H1 (cell line): ENCODE results near the gene RRAD. TPM values are rescaled to one million over a fixed set of nuclear protein-coding genes. Genes with fewer than 3 reads are reported as not detected.

Experiments
- CTCF ChIA-PET: fragments of 300-600 bp; sonication (Branson Sonifier 250); formaldehyde crosslinking; loops from one replicate; lab custom pipeline; 2021; ENCODE audit not compliant: partially characterized antibody; lab: Charles Lee
- POLR2A ChIA-PET: fragments of 300-600 bp; sonication (Branson Sonifier 250); formaldehyde crosslinking; loops from one replicate; lab custom pipeline; 2021; ENCODE audit warnings: inconsistent platforms; ENCODE audit not compliant: partially characterized antibody; lab: Charles Lee
- DNase-seq, 2 experiments: peaks; one replicate each; pipeline versions ENCODE4 v3.0.0 to v3.0.0-alpha.2; 2010 to 2022; ENCODE audit warnings: low spot score in 2 of 2, low read depth in 1 of 2, mixed read lengths in 1 of 2
- FAIRE-seq: peaks from 2 replicates; lab custom pipeline; 2011; peaks lifted over from hg19 to GRCh38; lab: Jason Lieb, UNC
- H2AFZ ChIP-seq: 2 replicates; pipeline ENCODE4 v1.8.1; 2012; ENCODE audit warnings: low read length, inconsistent platforms
- H2AK5ac ChIP-seq: 2 replicates; pipeline ENCODE4 v1.6.1; 2013; ENCODE audit warnings: low read depth, low read length
- H2BK120ac ChIP-seq: replicated peaks from 2 replicates; pipeline ENCODE3; 2013; ENCODE audit warnings: low read depth, low read length, inconsistent platforms
- H2BK12ac ChIP-seq: 2 replicates; pipeline ENCODE4 v1.6.1; 2013; ENCODE audit warnings: low read depth, low read length
- H2BK15ac ChIP-seq: 2 replicates; pipeline ENCODE4 v1.6.1; 2013; ENCODE audit warnings: low read length
- H2BK20ac ChIP-seq: 2 replicates; pipeline ENCODE4 v1.6.1; 2013; ENCODE audit warnings: low read length
- H2BK5ac ChIP-seq: 2 replicates; pipeline ENCODE4 v1.6.1; 2013; ENCODE audit warnings: low read depth, low read length
- H3K14ac ChIP-seq: 2 replicates; pipeline ENCODE4 v1.6.1; 2013; ENCODE audit warnings: inconsistent platforms; ENCODE audit not compliant: insufficient read length
- H3K18ac ChIP-seq: 2 replicates; pipeline ENCODE4 v1.6.1; 2013; ENCODE audit warnings: low read length; ENCODE audit errors: extremely low read depth
- H3K23ac ChIP-seq: 2 replicates; pipeline ENCODE4 v1.6.1; 2013; ENCODE audit warnings: inconsistent platforms; ENCODE audit not compliant: insufficient read length
- H3K23me2 ChIP-seq: 2 replicates; pipeline ENCODE4 v1.6.1; 2013; ENCODE audit warnings: low read depth, low read length
- H3K27ac ChIP-seq: 2 replicates; pipeline ENCODE4 v1.6.1; 2011; ENCODE audit warnings: low read depth, low read length, inconsistent platforms
- H3K27me3 ChIP-seq, 4 experiments: replicated peaks in 1 of 4; 1 replicate in 1 of 4; 2 replicates in 3 of 4; pipeline versions ENCODE4 v1.6.1 to v1.8.1; 2011 to 2013; ENCODE audit warnings: low read length in 3 of 4, mild to moderate bottlenecking in 3 of 4, inconsistent platforms in 2 of 4, mixed read lengths in 2 of 4, moderate library complexity in 1 of 4; ENCODE audit not compliant: control insufficient read depth in 3 of 4, insufficient read depth in 3 of 4; ENCODE audit errors: extremely low read depth in 1 of 4
- H3K36me3 ChIP-seq, 4 experiments: 2 replicates each; pipeline versions ENCODE4 v1.6.1 to v1.8.1; 2011 to 2013; ENCODE audit warnings: mild to moderate bottlenecking in 4 of 4, low read length in 3 of 4, moderate library complexity in 2 of 4, control low read depth in 1 of 4, inconsistent platforms in 1 of 4; ENCODE audit not compliant: insufficient read depth in 4 of 4, control insufficient read depth in 2 of 4
- H3K4ac ChIP-seq: replicated peaks from 2 replicates; pipeline ENCODE3; 2013; ENCODE audit warnings: low read length, low read depth, mixed read lengths, inconsistent platforms; ENCODE audit not compliant: insufficient read length
- H3K4me1 ChIP-seq, 4 experiments: replicated peaks in 1 of 4; 1 replicate in 1 of 4; 2 replicates in 3 of 4; pipeline versions ENCODE4 v1.6.1 to v1.8.1; 2011 to 2013; ENCODE audit warnings: low read length in 3 of 4, inconsistent platforms in 2 of 4, mixed read lengths in 1 of 4; ENCODE audit not compliant: insufficient read depth in 4 of 4, control insufficient read depth in 3 of 4
- H3K4me2 ChIP-seq, 2 experiments: 2 replicates each; pipeline versions ENCODE4 v1.6.1 to v1.8.1; 2011 to 2013; ENCODE audit warnings: low read depth in 2 of 2, low read length in 2 of 2, control low read depth in 1 of 2, inconsistent platforms in 1 of 2, mild to moderate bottlenecking in 1 of 2; ENCODE audit not compliant: insufficient read depth in 1 of 2
- H3K4me3 ChIP-seq, 4 experiments: fragments of 200-600, 300-600 bp in 1 of 4; sonication (generic), shearing (Covaris generic), sonication (Bioruptor Twin) in 1 of 4; 2 replicates each; pipeline versions ENCODE4 v1.5.1 to v1.8.1; 2011 to 2016; ENCODE audit warnings: low read length in 4 of 4, low read depth in 3 of 4, control low read depth in 2 of 4, inconsistent platforms in 2 of 4, mild to moderate bottlenecking in 2 of 4, mixed read lengths in 1 of 4, moderate library complexity in 1 of 4; ENCODE audit not compliant: insufficient read depth in 2 of 4; ENCODE audit errors: extremely low read depth in 1 of 4
- H3K56ac ChIP-seq: replicated peaks from 2 replicates; pipeline ENCODE3; 2013; ENCODE audit warnings: low read depth, mild to moderate bottlenecking, mixed read lengths, low read length, inconsistent platforms; ENCODE audit not compliant: insufficient read length
- H3K79me1 ChIP-seq: 2 replicates; pipeline ENCODE4 v1.6.1; 2013; ENCODE audit warnings: low read depth, low read length, control low read depth
- H3K79me2 ChIP-seq, 2 experiments: 2 replicates each; pipeline versions ENCODE4 v1.6.1 to v1.8.1; 2012 to 2013; ENCODE audit warnings: low read length in 2 of 2, mild to moderate bottlenecking in 2 of 2, inconsistent platforms in 1 of 2; ENCODE audit not compliant: insufficient read depth in 2 of 2, control insufficient read depth in 1 of 2
- H3K9ac ChIP-seq, 4 experiments: replicated peaks in 1 of 4; 1 replicate in 1 of 4; 2 replicates in 3 of 4; pipeline versions ENCODE4 v1.6.1 to v1.8.1; 2011 to 2013; ENCODE audit warnings: low read depth in 3 of 4, low read length in 3 of 4, control low read depth in 2 of 4, mild to moderate bottlenecking in 2 of 4, moderate library complexity in 2 of 4, inconsistent platforms in 1 of 4; ENCODE audit errors: extremely low read depth in 1 of 4
- H3K9me3 ChIP-seq, 2 experiments: 2 replicates each; pipeline versions ENCODE4 v1.6.1 to v1.8.1; 2012 to 2013; ENCODE audit warnings: mild to moderate bottlenecking in 2 of 2, moderate library complexity in 2 of 2, control low read depth in 1 of 2, inconsistent platforms in 1 of 2, low read depth in 1 of 2, low read length in 1 of 2, mixed read lengths in 1 of 2; ENCODE audit not compliant: insufficient read depth in 2 of 2
- H4K20me1 ChIP-seq, 2 experiments: replicated peaks in 1 of 2; 2 replicates each; pipeline versions ENCODE3 to v1.8.1; 2011 to 2013; ENCODE audit warnings: inconsistent platforms in 2 of 2, low read length in 2 of 2, mild to moderate bottlenecking in 1 of 2; ENCODE audit not compliant: insufficient read depth in 2 of 2, control insufficient read depth in 1 of 2
- H4K5ac ChIP-seq: 2 replicates; pipeline ENCODE4 v1.6.1; 2013; ENCODE audit warnings: low read length, low read depth, mixed read lengths, inconsistent platforms; ENCODE audit not compliant: insufficient read length
- H4K8ac ChIP-seq: 2 replicates; pipeline ENCODE4 v1.8.0; 2013; ENCODE audit warnings: mild to moderate bottlenecking, moderate library complexity, low read length, inconsistent platforms; ENCODE audit not compliant: insufficient read depth; ENCODE audit errors: extremely low read depth
- H4K91ac ChIP-seq: replicated peaks from 2 replicates; pipeline ENCODE3; 2013; ENCODE audit warnings: low read length, mixed read lengths, inconsistent platforms; ENCODE audit not compliant: insufficient read length
- CBX5 ChIP-seq: fragments of 300-800, 300-1000 bp; sonication (generic); IDR thresholded peaks from 2 replicates; pipeline ENCODE4 v1.7.1; 2016; ENCODE audit warnings: antibody characterized with exemption, low read length, low read depth
- POLR2AphosphoS5 ChIP-seq: IDR thresholded peaks from 2 replicates; pipeline ENCODE4 v1.6.1; 2011; ENCODE audit warnings: low read depth, low read length
- SAP30 ChIP-seq: fragments of 300-600 bp; sonication (generic); IDR thresholded peaks from 2 replicates; pipeline ENCODE4 v1.7.1; 2012; ENCODE audit warnings: low read length, moderate library complexity, mild to moderate bottlenecking, inconsistent platforms; ENCODE audit not compliant: insufficient read depth, insufficient replicate concordance
- TAF7 ChIP-seq: optimal IDR thresholded peaks from 2 replicates; pipeline ENCODE3; 2011; ENCODE audit warnings: low read depth, mild to moderate bottlenecking, inconsistent platforms, low read length, moderate library complexity, borderline replicate concordance
- WGBS, 2 experiments: shearing (Covaris generic) in 1 of 2; methylation state at CpG; one replicate each; pipeline versions ENCODE4 v1.1.6 to v1.1.7; 2013 to 2015; ENCODE audit warnings: low lambda C conversion rate in 2 of 2, mixed read lengths in 2 of 2, inconsistent platforms in 1 of 2, low coverage in 1 of 2, missing lambda C conversion rate in 1 of 2; ENCODE audit not compliant: insufficient replicate concordance in 2 of 2, insufficient coverage in 1 of 2, insufficient read length in 1 of 2; ENCODE audit errors: extremely low coverage in 1 of 2, missing lambda C conversion rate in 1 of 2; 5-methylcytosine and 5-hydroxymethylcytosine counted together
- polyA plus RNA-seq, 7 experiments: library from polyadenylated mRNA; depleted of rRNA in 3 of 7; stranded (reverse) in 5 of 7; unstranded in 2 of 7; fragments of >200 nt in 5 of 7; fragments of 200-250 nt in 2 of 7; gene quantifications; 1 replicate in 5 of 7; 2 replicates in 1 of 7; 4 replicates in 1 of 7; pipeline versions ENCODE4 v1.2.1 to v1.2.3, GENCODE V29; 2011 to 2013; ENCODE audit warnings: missing spikeins in 2 of 7, mixed read lengths in 2 of 7
- total RNA-seq: library from RNA; stranded (reverse); fragmentation: NEBNext Ultra II Directional; extraction: Animal tissue kit (Norgen Biotek cat#: 25700); gene quantifications from 2 replicates; pipeline ENCODE4 v1.2.1, GENCODE V29; 2021

RRAD gene
- total and polyA plus RNA-seq, 2 of the 8 experiments (the other 6 are each of a cell fraction or from before 2014, with no cell fraction given), result 0.17 TPM; not detected in 1

DNA sequence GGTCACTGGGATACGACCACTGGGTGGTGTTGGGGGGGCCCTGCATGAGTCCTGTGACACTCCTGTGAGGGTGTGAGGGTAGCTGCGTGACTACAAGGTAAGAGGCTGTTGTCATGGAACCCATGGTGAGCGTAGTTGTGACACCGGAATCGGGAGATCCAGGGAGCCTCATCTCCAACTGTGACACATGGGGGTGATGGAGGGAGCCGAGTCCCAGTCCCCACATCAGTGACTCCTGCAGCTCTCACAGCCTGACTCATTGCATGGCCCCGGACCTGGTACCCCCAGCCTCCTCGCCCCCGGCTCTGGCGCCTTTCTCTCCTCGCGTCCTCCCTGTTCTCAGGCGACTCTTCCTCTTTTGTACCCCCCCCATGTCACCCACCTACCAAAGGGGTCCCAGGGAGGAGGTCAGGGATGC lies 20.9 kb downstream of the RRAD start:
- H3K36me3 ChIP-seq, result no peaks in the 10 kb centered on the region
- H3K23me2 ChIP-seq, result no peaks in the 10 kb centered on the region
- no peak overlapping the region for H3K4me2 ChIP-seq
- CTCF ChIA-PET, result interaction anchor here (0.6 to 42.0 kb wide), 6 partner anchors 5 to 124 kb away, joined by 3 to 1009 read pairs (median 8); partner anchors contain the start of genes CDH16, CIAO2B, PDP2 and RRAD
- POLR2A ChIA-PET, result interaction anchor here (0.9 to 1.2 kb wide), 3 partner anchors 15 to 38 kb away, joined by 3 read pairs; no protein-coding TSS in a partner anchor
- H3K56ac ChIP-seq, result no peak overlapping the region
- no peak for FAIRE-seq
- no peak overlapping the region for H3K4me3 ChIP-seq
- no peak overlapping the region for H2BK15ac ChIP-seq
- no peaks in the 10 kb centered on the region for H3K79me1 ChIP-seq
- no peak overlapping the region for H3K27ac ChIP-seq
- H3K4me1 ChIP-seq, result peaks cover 0 to 5% (median 3%) of the 10 kb centered on the region in 4 experiments; a peak in 4 of 7 replicates
- no peak overlapping the region; the same call in 1 of the 2 replicates for H4K8ac ChIP-seq
- no peak overlapping the region for H2BK5ac ChIP-seq
- no peaks in the 10 kb centered on the region for H3K79me2 ChIP-seq
- no peaks in the 10 kb centered on the region; a peak in 1 of 7 replicates for H3K27me3 ChIP-seq
- H3K9me3 ChIP-seq, result no peaks in the 10 kb centered on the region
- H3K9ac ChIP-seq, result no peak overlapping the region
- no peak overlapping the region for H4K5ac ChIP-seq
- H2BK120ac ChIP-seq, result no peak overlapping the region
- TF ChIP-seq SAP30 (no peak), CBX5 (no peak), POLR2AphosphoS5 (no peak), TAF7 (no peak)
- H2AFZ ChIP-seq, result no peak overlapping the region
- H4K91ac ChIP-seq, result no peak overlapping the region
- 88% methylated on average over 8 of the region's 13 CpGs; no CpG with 5 or more reads in 1 of the 2 experiments for WGBS, 2 experiments
- no peak for DNase-seq
- no peak overlapping the region for H2AK5ac ChIP-seq
- H3K14ac ChIP-seq, result no peak overlapping the region
- no peak overlapping the region for H3K23ac ChIP-seq
- H2BK20ac ChIP-seq, result no peak overlapping the region
- no peaks in the 10 kb centered on the region for H4K20me1 ChIP-seq
- no peak overlapping the region for H3K4ac ChIP-seq
- no peak overlapping the region for H3K18ac ChIP-seq
- H2BK12ac ChIP-seq, result no peak overlapping the region
